Activated naive CD4-positive, alpha-beta T cell treated with Interleukin-2 at 50 U/mL for 16 hours (primary cell): Measurements from ENCODE around the gene POC1B.

ENCODE experiments used
- DNase-seq: peaks from one replicate; pipeline ENCODE4 v3.0.0-alpha.2; 2020

Gene POC1B

DNA sequence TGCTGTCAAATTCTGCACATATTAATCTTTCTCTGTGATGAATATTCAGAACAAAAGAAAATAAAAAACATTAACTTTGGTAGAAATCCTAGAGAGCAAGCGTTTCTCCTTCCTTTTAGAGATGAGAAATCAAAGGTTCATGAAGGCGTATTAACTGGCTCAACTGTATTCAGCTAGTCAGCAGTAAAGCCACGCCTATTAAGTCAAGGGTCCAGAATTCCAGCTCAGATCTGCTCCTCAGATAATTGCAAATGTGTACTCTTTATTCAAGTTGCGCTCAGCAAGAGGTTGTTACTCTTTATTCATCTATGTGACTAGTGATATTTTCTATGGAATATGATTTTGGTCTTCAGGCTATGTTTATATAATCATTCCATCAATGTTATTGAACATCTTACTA, 13.1 kb upstream of the POC1B start:
- DNase-seq = no peak

GRCh38 chr12:89537389-89537788, 11.5 kb upstream of the POC1B start:
- DNase-seq = no peak

- DNase-seq = no peak
Measured at GRCh38 chr12:89529738-89530137, 3.9 kb upstream of the POC1B start.

- DNase-seq = no peak
Measured at GRCh38 chr12:89528434-89528833, 2.6 kb upstream of the POC1B start.

GRCh38 chr12:89525305-89525823, 483 bp downstream of the POC1B start:
- peak; percentile 52 for DNase-seq

GRCh38 chr12:89524541-89525304, 1.1 kb downstream of the POC1B start, which contains the start of gene GALNT4:
GALNT4 (minus strand) TSS chr12:89524796; CDS start chr12:89524549, 247 bp downstream.
- DNase-seq = peak; percentile 76

- no peak for DNase-seq
Measured at GRCh38 chr12:89523843-89524540, 1.9 kb downstream of the POC1B start.

DNA sequence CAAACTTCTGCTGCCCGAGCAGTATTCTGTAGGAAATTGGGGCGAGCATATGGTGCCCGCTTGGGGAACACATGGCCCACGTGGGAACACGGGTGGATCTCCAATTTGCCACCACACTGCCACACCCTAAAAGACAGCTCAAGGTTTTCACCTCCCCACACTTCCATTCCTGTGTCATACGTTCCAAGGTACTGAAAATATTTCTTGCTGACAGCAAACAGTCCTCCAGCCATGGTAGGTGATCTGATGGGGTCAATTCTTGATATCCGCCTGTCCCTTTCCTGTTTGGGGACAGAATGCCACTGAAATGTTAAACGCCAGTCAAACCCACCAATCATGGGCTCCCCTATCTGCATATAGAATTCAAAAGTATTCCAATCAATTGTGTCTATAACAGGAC, 2.5 kb downstream of the POC1B start:
- DNase-seq = no peak

DNA sequence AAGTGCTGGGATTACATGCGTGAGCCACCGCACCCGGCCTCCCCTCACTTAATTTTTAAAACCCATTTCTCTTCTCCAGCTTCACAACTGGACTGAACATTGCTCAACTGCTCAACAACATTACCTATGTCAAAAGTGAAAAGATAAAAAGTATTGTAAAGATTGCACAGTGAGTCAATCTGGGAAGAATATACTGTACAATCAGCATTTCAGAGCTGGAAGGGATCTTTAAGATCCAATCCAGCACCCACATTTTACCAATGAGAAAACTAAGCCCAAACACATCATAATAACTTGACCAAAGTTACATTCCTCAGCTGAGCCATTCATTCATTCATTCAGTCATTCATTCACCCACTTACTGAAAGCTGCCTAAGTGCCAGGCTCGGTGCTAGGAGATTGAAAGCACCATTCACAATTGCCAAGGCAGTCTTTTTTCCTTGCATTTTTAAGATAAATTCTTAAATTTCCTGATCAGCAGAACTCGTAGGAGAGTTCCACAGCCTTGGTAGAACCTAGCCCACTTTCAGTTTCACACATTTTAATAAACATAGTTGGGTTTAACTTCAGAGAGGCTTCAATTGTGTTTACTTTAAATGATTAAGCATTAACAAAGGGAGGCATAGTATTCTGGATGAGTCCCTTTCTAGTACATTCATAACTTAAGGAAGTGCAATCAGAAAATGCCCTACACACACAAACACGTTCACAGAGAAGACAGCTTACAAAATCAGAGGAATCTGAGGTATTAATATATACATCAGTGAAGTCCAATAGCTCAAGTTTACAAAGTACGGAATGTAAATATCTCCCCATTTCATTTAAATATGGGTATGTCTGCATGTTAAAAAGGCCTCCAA, 4.3 kb downstream of the POC1B start:
- DNase-seq = no peak

DNA sequence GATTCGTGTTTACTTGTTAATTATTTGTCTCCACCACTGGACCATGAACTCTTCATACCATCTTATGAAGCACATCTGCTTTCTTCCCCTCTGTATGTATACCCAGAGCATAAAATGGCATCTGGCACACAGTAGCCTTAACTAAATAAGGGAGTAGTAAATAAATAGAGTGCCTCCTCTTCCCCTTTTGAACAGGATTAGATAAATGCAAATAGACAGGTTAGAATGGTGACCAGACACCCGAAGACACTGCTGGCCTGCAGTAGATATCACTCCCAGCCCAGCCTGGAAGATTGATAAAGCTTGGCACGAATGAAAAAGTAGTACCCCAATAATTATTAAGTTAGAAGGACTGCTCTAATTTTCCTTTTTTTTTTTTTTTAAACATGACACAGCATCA, 8.1 kb downstream of the POC1B start:
- DNase-seq = no peak

GRCh38 chr12:89516633-89517032, 9.2 kb downstream of the POC1B start:
- no peak for DNase-seq

GRCh38 chr12:89514751-89515150, 11.1 kb downstream of the POC1B start:
- no peak for DNase-seq

DNA sequence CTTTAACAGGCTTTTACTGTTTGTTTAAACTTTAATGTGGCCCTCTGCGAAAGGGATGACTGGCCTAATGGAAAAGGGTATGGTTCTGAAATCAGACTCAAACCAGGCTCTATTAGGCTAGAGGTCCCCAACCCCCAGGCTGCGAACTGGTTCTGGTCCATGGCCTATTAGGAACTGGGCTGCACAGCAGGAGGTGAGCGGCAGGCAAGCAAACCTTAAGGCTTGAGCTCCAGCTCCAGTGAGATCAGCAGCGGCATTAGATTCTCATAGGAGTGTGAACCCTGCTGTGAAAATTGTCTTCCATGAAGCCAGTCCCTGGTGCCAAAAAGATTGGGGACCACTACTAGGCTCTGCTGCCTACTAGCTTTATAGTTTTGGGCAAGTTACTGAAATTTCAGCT, 12.3 kb downstream of the POC1B start:
- no peak for DNase-seq

- no peak for DNase-seq
Measured at GRCh38 chr12:89507015-89507824, 18.6 kb downstream of the POC1B start.

GRCh38 chr12:89506050-89506449, 19.8 kb downstream of the POC1B start:
- no peak for DNase-seq

- DNase-seq = no peak
Measured at GRCh38 chr12:89504560-89505346, 21.1 kb downstream of the POC1B start.

GRCh38 chr12:89501793-89502192, 24.1 kb downstream of the POC1B start:
- DNase-seq = no peak

DNA sequence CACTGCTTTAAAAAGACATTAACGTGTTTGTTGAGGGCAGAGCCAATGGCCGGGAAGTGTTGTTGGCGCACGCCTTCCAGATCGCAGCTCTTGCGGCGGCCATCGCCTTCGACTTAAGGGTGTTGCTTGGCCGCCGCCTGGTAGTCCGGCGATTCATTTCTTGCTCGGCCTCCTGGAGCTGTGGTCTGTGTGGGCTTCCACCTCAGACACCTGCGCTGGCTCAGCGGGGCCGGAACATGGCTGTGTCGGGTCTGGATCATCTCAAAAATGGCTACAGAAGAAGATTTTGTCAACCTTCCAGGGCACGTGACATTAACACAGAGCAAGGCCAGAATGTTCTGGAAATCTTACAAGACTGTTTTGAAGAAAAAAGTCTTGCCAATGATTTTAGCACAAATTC, 26.0 kb downstream of the POC1B start:
- no peak for DNase-seq

- DNase-seq = no peak
Measured at GRCh38 chr12:89497467-89497866, 28.4 kb downstream of the POC1B start.

- no peak for DNase-seq
Measured at GRCh38 chr12:89497005-89497404, 28.8 kb downstream of the POC1B start.

GRCh38 chr12:89494411-89495231, 31.2 kb downstream of the POC1B start:
- DNase-seq = peak; percentile 57
